Smooth muscle cell (in vitro differentiated cells): Measurements from ENCODE around the gene COL19A1. TPM values are rescaled to one million over a fixed set of nuclear protein-coding genes. Genes with fewer than 3 reads are reported as not detected.

Experiments
- DNase-seq: peaks from one replicate; lab custom pipeline; 2025; ENCODE audit not compliant: unreplicated experiment; lab: John Stamatoyannopoulos, UW
- H2AFZ ChIP-seq: fragments of 200-600 bp; sonication (generic); 2 replicates; pipeline ENCODE4 v1.6.0; 2016; ENCODE audit warnings: antibody characterized with exemption, low read depth, mild to moderate bottlenecking
- H3F3A ChIP-seq: fragments of 200-600 bp; sonication (generic); 2 replicates; pipeline ENCODE4 v1.6.0; 2017; ENCODE audit warnings: antibody characterized with exemption, low read depth
- H3K27ac ChIP-seq: fragments of 200-600 bp; sonication (generic); 2 replicates; pipeline ENCODE4 v1.5.1; 2016; ENCODE audit warnings: low read depth, mild to moderate bottlenecking
- H3K27me3 ChIP-seq: fragments of 200-600 bp; sonication (generic); 2 replicates; pipeline ENCODE4 v1.6.1; 2016; ENCODE audit warnings: low read depth, mild to moderate bottlenecking
- H3K36me3 ChIP-seq: fragments of 200-600 bp; sonication (generic); 2 replicates; pipeline ENCODE4 v1.5.1; 2016; ENCODE audit warnings: low read depth
- H3K4me1 ChIP-seq: fragments of 200-600 bp; sonication (generic); 2 replicates; pipeline ENCODE4 v1.5.1; 2016; ENCODE audit warnings: low read depth
- H3K4me2 ChIP-seq: fragments of 200-600 bp; sonication (generic); 2 replicates; pipeline ENCODE4 v1.6.0; 2016; ENCODE audit warnings: mild to moderate bottlenecking
- H3K4me3 ChIP-seq: fragments of 200-600 bp; sonication (generic); 2 replicates; pipeline ENCODE4 v1.5.1; 2016; ENCODE audit warnings: mild to moderate bottlenecking
- H3K79me2 ChIP-seq: fragments of 200-600 bp; sonication (generic); 2 replicates; pipeline ENCODE4 v1.6.0; 2016; ENCODE audit warnings: low read depth, mild to moderate bottlenecking
- H3K9ac ChIP-seq: fragments of 200-600 bp; sonication (generic); 2 replicates; pipeline ENCODE4 v1.6.0; 2016; ENCODE audit warnings: low read depth
- H3K9me3 ChIP-seq: fragments of 200-600 bp; sonication (generic); replicated peaks from 2 replicates; pipeline ENCODE4 v1.5.1; 2016; ENCODE audit warnings: low read depth
- H4K20me1 ChIP-seq: fragments of 200-600 bp; sonication (generic); 2 replicates; pipeline ENCODE4 v1.6.0; 2016; ENCODE audit warnings: low read depth
- CTCF ChIP-seq: fragments of 200-600 bp; sonication (generic); IDR thresholded peaks from 2 replicates; pipeline ENCODE4 v1.5.1; 2017; ENCODE audit warnings: borderline replicate concordance, mild to moderate bottlenecking, antibody characterized with exemption; ENCODE audit not compliant: insufficient read depth, poor library complexity, severe bottlenecking
- WGBS: methylation state at CpG from one replicate; pipeline ENCODE4 v1.1.7; 2016; ENCODE audit warnings: low lambda C conversion rate; 5-methylcytosine and 5-hydroxymethylcytosine counted together
- polyA plus RNA-seq: library from polyadenylated mRNA; unstranded; fragments of >200 nt; fragmentation: Nextera tagmentation; extraction: Ambion mirVana; gene quantifications from 2 replicates; pipeline ENCODE4 v1.2.1, GENCODE V29; 2016
- total RNA-seq: library from RNA; depleted of rRNA; stranded (reverse); fragments of >200 nt; gene quantifications from 2 replicates; pipeline ENCODE4 v1.2.3, GENCODE V29; 2014

The COL19A1 gene
- total and polyA plus RNA-seq, 2 experiments from 2014 or later: 0.55 to 1.6 TPM

GRCh38 chr6:69825904-69826303 lies 40.5 kb upstream of the COL19A1 start:
- H4K20me1 ChIP-seq: no peaks in the 10 kb centered on the region
- no peak overlapping the region for H3K9ac ChIP-seq
- no peak overlapping the region for H3K27ac ChIP-seq
- H3F3A ChIP-seq: no peaks in the 10 kb centered on the region
- H3K27me3 ChIP-seq: no peaks in the 10 kb centered on the region
- H3K9me3 ChIP-seq: no peaks in the 10 kb centered on the region
- peaks cover 13% of the 10 kb centered on the region for H3K4me1 ChIP-seq
- H3K79me2 ChIP-seq: no peaks in the 10 kb centered on the region
- H3K4me3 ChIP-seq: no peak overlapping the region
- WGBS: 79% methylated on average over 1 of the region's 1 CpG
- H3K4me2 ChIP-seq: no peak overlapping the region
- H3K36me3 ChIP-seq: no peaks in the 10 kb centered on the region
- TF ChIP-seq CTCF: no peak
- H2AFZ ChIP-seq: peak overlapping the region; percentile 83
- no peak for DNase-seq

- Histone ChIP-seq H3K9me3 (no peaks in the 10 kb centered on the region), H3K4me1 (peaks cover 13% of the 10 kb centered on the region), H3K4me3 (no peak overlapping the region), H2AFZ (peak overlapping the region; percentile 37), H4K20me1 (no peaks in the 10 kb centered on the region), H3F3A (no peaks in the 10 kb centered on the region), H3K9ac (no peak overlapping the region), H3K36me3 (no peaks in the 10 kb centered on the region), H3K4me2 (peak overlapping the region; percentile 30), H3K27me3 (no peaks in the 10 kb centered on the region), H3K27ac (peak overlapping the region; percentile 34), H3K79me2 (no peaks in the 10 kb centered on the region)
- 25% methylated on average over 2 of the region's 2 CpGs for WGBS
- DNase-seq: no peak
- TF ChIP-seq CTCF: no peak
These were observed 39.0 kb upstream of the COL19A1 start for GRCh38 chr6:69827276-69827893.

DNA sequence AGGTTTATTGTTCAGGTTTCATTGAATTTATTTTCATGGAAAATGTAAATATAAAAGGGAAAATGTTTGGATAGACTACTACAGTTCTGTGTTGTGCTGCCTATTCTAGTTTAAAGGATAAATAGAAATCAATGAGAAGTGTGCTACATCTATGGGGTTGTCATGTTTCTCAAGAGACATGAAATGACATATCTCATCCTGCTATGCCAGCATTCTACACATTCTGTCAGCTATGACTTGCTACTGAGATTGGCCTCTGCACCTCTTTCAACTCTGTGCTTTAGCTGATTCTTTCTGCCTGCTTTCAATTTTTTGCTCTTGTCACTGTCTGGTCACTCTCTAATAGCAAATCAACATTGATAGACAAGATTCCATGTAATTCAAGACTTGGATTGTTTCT lies 33.8 kb upstream of the COL19A1 start:
- no peak for DNase-seq
- no peaks in the 10 kb centered on the region for H3K79me2 ChIP-seq
- H3K4me1 ChIP-seq: peaks cover 3% of the 10 kb centered on the region
- no peak overlapping the region for H2AFZ ChIP-seq
- no peak overlapping the region for H3K4me3 ChIP-seq
- H3K9ac ChIP-seq: no peak overlapping the region
- no peaks in the 10 kb centered on the region for H3K9me3 ChIP-seq
- no peak for TF ChIP-seq CTCF
- no peaks in the 10 kb centered on the region for H4K20me1 ChIP-seq
- H3F3A ChIP-seq: no peaks in the 10 kb centered on the region
- no peaks in the 10 kb centered on the region for H3K36me3 ChIP-seq
- no peak overlapping the region for H3K4me2 ChIP-seq
- no peaks in the 10 kb centered on the region for H3K27me3 ChIP-seq
- H3K27ac ChIP-seq: no peak overlapping the region
